GM19452 (cell line): ENCODE results near the gene IGSF21.

Source experiments
- ATAC-seq: cut with Tn5 transposase; IDR thresholded peaks from one replicate; pipeline ENCODE4 v1.9.1; 2021; ENCODE audit not compliant: unreplicated experiment

IGSF21 gene

DNA sequence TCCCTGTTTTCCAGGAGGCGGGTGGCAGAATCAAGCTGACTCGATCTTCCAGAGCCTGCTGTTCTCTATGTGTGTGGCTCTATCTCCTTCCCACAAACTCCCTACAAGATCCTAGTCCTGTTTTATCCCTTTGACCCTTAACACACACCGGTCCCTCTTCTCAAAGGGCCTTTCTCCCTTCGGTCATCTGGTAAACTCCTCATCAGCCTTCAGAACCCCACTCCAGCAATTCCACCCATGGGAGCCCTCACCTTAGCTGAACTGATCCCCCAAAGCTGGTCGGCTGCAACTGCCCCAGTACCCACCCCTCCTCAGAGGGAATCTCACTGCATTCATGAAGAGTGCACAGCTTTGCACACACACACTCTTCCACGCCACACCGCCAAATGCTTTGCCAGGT is 184.9 kb downstream of the IGSF21 start:
- no peak for ATAC-seq

DNA sequence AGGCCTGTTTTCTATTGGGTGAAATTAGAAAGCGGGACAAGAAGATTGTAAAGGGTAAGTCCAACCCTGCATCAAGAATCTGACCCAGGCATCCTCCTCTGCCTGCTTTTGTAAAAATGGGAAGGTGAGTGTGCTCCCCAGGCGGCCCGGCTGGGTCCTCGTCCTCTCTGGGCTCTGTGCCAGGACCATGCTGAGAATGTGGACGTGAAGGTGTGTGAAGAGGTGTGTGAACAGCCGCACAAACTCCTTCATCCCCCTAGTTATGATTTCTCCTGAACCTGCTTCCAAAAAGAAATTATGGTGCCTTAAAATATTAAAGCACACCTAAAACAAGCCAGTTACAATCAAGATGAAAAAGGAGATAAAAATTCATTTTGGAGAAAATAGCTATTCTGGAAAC is 185.7 kb downstream of the IGSF21 start:
- no peak for ATAC-seq

DNA sequence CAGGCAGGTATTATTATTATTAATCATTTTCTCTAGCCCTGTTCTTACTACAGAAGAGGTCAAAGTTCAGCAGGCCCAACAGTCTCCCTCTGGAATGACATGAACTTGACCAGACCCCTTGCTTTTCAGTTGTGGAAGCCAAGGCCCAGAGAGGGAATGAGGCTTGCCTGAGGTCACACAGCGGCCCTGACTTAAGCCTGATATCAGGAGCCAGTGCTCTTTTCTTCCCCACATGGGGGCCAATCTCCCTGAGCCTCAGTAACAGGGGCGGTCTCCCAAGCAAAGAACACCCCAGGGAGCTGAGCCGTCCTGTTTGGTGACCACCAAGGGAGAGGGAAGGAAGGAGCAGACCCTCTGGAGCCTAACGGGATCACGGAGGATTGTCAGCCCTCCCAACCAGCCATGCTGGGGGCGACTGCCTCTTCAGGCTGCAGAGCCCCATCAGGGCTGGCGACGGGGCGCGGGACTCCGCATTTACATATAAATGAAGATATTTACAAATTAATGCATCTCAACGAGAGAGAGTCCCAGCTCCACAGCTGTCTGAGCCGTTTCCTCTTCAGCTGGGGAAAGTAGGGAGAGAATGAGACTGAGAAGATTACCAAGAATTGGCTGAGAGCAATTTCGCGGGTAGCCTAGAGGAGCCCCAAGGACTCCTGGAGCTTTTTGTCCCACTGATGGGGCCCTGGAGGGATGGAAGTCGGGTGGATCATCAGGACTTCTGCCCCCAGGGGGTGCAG is 187.0 kb downstream of the IGSF21 start:
- no peak for ATAC-seq

DNA sequence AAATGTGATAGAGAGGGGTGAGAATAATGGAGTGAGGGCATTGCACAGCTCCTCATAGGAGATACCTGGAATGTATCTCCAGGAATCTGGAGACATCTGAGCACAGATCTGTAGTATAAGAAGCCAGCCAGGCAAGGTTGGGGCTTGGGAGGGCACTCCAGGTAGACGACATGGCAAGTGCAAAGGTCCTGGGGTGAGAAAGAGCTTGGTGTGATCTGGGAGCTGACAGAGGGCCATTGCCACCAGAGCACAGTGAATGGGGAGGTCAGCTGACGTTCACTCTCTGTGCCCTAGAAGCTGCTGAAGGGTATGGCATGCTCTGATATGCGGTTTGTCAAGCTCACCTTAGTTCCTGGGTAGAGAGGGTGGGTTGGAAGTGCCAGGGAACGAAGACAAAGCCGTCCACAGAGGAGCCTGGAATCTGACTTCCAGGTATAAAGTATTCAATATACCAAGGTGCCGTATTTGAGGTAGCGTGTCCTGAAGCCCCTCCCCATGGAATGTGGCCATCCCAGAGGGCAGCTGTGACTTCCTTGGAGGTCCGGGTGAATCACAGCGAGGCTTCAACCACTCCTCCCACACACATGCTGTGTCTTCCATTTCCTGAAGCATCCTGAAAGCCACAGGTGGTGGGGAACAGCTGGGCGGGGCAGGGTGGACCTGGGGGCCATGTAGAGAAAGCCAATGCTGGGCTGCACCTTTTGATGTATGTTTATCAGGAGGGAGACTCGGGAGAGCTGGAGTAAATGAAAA is 190.5 kb downstream of the IGSF21 start:
- ATAC-seq: no peak

DNA sequence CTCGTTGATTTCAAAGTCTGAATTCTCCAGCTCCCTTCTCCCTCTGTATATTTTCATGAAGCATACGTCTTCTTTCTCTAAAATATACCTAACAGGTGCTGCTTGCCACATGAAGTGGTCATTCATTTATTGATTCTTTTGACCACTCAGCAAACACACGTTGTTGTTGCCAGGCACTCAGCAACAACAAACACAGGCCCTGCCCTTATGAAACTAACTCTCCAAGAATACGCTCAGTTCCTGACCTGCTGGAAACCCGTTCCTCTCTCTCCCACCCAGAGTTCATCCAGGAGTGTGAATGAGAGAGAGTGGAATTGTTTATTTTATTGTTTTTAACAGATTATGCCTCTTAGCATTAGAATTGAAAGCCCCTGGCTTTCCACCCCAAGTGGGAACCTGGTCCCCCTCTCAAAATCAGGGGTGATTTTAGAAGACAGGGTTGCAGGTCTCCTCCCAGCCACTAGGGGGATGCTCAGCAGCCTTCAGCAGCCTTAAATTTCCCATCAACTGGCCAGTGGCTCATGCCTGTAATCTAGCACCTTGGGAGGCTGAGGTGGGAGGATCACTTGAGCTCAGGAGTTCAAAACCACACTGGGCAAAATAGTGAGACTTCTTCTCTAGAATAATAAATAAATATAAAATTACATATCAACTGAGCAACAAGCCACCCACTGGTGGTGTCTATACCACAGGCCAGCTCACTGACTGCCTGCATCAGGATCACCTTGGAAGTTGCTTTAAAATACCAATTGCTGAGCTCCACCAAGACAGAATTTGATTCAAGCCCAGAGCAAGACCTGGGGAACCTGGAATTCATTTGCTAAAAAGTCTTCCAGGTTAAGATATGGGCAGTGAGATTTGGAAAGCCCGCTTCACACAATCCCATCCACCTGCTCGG is 192.1 kb downstream of the IGSF21 start:
- no peak for ATAC-seq

DNA sequence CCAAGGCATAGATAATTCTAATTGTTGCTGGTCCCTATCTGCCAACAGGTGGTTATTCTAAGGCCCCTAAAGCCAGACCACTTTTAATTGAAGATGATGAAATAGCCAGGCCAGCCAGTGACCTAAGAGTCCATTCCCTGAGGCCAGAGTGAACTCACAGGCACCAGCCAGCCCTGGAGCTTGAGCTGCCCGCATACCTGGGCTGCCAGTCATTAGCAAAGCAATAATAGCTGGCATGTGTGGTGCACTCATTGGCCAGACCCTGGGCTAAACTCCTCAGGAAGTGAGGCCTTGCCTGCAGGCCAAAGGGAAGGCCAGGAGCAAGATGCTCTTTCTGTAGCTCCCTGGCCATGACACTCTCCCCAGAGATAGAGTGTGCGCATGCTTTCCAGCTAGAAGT is 192.8 kb downstream of the IGSF21 start:
- no peak for ATAC-seq

DNA sequence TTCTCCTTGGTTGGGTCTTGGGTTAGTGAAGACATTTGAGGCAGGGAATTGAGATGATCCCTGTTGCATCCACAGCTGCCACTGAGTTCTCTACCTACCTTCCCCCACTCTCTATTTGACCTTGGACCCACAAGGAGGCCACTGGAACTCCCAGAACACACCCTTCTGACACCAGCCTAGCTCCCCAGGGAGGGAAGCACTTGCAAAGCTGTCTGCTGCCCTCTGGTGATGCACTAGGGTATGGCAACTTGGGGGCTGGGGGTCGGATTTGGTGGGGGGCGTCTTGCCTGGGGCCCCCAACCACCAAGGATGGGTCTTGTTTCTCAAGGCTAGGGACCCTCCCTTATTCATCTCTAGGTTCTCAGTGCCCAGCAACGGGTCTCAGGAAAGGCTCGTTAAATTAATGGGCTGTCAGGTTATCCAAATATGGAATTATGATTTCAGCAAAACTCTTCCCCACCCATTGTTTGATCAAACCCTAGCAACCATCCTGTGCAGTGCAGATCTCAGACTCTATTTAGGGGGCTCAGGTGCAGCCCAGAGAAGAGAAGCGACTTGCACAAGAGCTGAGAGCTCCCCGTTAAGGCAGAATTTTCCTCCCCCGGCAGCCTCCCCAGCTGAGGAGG is 195.3 kb downstream of the IGSF21 start:
- ATAC-seq: no peak

DNA sequence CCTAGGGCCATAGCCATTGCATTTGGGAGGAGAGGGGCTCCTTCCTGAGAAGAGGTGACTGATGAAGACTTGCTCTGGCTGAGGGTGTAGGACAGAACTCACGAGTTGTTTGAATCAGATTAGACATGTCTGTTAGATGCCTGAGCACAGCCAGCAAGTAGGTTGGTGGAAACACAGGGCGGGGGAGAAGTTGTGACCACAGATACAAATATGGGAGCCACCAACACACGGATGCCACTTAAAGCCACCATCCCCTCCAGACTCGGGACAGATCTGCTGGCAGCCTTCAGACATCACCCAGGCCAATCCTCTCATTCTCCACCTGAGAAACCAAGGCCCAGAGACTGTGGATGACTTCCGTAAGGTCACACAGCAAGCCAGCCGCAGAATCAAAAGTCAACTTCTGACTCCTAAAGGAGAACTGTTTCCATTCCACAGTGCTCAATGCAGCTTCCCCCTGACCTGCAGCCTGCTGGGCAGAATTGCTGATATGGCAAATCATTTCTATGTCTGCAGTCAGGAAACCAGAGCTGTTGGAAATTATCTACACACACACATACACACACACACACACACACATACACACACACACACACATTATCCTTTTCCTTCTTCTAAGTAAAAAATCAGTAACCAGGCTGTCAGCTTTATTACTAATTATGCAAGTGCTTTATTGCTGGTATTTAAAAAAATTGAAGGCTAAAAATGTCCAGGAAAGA is 196.7 kb downstream of the IGSF21 start:
- no peak for ATAC-seq

DNA sequence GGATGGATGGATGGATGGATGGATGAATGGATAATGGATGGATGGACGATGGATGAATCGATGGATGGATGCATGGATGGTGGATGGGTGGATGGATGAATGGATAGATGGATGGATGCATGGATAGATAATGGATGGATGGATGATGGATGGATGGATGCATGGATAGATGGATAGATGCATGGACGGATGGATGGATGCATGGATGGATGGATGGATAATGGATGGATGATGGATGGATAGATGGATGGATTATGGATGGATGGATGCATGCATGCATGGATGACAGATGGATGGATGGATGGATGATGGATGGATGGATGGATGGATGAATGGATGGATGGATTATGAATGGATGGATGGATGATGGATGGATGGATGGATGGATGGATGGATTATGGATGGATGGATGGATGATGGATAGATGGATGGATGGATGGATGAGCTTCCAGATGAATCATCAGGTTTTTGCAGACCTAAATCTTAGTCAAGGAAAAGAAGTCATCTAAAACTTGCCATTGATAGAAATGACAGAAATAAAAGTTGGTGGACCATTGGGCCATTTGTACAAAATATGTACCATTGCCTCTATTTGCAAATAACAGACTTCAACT is 197.7 kb downstream of the IGSF21 start:
- no peak for ATAC-seq

DNA sequence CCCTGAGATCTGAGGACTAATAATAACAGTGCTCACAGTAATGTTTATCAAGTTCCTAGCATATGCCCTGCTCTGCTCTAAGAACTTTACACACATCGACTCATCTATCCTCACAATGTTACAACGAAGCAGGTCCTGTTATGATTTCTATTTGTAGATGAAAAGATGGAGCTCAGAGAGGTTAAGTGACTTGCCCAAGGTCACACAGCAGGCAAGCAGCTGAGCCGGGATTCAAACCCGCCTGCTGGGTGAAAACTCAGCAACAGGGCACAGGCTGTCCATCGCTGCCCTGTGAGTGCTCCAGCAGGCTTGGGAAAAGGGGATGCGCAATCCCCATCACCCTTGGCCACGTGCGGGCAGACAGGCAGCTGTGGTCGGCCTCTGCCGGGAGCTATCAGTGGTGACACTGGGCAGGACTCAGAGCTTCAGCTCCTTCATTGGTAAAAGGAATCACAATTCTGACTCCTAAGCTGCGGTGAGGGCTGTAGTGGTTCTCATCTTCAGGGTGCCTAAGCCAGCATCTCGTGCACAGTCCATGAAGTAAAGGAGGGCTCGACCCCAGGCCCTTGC is 199.8 kb downstream of the IGSF21 start:
- ATAC-seq: no peak

DNA sequence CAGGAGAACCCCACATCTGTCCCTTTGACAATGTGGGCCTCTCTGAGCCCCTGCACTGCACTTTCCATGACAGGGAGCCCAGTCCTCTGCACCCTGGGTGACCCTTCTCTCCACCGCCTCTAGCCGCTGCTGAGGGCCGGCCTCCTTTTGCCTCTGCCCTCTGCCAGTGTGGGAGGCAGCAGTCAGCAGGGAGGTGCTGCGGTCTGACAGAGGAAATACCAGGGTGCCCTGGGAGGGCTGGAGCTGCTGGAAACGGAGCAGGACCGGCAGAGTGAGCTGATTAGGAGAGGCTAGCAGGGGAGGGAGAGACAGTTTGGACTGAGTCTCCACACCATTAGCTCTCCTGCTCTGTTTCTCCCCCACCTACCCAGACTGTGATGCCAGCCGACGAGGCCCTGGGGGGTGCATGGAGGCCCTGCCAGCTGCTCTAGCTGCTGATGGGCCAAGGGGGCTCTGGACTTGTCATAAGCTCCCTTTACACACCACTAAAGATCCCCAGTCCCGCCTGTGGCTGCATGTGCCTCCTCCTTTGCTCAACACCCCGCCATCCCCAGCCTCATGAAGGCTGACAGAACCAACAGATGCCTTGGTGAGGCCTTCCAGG is 202.1 kb downstream of the IGSF21 start:
- no peak for ATAC-seq

DNA sequence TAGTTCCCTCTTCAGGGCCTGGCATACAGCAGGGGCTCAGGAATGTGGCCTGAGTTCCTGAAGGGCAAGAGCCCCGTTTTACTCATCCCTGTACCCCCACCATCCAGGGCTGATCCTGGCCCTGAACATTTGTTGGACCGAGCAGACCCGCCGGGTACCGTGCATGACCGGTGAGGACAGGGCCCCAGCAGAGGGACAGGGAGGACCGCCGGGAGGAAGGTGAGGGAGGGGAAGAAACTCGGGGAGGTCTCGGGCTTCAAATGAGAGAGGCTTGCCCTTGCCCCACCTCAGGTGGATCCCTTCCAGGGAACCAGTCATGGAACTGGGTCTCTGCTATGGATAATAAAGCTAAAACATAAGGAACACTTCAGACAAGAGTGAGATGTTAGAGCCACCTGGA is 205.4 kb downstream of the IGSF21 start:
- no peak for ATAC-seq

DNA sequence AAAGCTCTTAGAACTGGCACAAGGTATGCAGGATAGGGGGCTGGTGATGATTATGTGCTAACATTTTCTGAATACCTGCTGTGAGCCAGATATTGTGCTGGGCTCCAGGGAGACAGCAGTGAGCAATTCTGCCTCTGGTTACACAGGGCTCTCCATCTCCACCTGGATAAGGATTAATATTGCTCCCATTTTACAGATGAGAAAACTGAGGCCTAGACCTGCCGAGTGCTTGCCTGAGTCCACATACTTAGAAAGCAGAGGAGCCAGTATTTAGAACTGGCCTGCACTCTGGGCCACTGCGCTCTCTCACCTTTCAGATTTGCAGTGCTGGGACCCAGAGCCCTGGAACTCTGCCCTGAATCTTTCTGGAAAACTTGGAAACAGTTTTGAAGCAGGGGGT is 205.9 kb downstream of the IGSF21 start:
- no peak for ATAC-seq

DNA sequence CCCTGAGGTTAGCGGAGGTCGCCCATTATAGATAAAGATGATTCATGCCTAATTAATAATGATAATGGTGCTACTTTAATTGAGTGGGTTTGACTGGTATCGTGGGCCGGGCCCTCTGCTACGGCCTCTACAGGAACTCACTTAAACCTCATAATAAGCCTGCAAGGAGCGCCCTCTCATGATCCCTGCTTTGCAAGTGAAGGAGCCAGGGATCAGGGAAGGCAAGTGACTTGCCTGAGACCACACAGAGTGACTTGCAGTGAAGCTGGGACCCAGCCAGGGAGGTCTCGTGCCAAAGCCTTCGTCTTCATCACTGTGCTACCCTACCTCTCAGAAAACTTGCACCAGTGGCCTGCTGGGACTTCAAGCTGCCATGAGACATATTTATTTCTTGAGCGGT is 206.8 kb downstream of the IGSF21 start:
- ATAC-seq: no peak

DNA sequence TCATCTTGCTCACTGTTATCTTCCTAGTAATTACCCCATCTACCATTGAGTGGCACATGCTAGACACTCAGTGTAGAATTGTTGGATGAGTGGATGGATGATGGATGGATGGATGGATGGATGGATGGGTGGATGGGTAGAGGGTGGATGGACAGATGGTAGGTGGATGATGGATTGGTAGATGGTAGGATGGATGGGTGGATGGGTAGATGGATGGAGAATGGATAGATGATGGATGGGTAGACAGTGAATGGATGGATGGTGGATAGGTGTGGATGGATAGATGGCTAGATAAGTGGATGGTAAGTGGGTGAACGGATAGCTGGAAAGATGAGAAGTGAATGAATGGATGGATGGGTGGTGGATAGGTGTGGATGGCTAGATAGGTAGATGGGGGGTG is 207.9 kb downstream of the IGSF21 start:
- no peak for ATAC-seq

DNA sequence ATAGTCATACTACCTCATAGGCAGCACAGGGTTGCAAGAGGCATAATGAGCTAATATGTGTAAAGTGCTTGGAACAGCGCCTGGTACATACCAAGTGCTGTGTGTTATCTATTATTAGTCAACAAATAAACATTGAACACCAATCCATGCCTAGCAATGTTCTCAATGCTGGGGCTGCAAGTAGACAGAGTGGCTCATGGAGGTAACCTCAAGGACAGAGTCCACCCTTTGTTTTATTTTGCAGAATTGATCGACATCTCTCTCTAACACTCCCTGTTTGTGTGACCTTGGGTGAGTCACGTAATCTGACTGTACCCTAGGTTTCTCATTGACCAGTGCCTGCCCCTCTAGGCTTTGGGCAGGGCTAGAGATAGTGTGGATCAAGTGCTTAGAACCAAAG is 209.2 kb downstream of the IGSF21 start:
- no peak for ATAC-seq

DNA sequence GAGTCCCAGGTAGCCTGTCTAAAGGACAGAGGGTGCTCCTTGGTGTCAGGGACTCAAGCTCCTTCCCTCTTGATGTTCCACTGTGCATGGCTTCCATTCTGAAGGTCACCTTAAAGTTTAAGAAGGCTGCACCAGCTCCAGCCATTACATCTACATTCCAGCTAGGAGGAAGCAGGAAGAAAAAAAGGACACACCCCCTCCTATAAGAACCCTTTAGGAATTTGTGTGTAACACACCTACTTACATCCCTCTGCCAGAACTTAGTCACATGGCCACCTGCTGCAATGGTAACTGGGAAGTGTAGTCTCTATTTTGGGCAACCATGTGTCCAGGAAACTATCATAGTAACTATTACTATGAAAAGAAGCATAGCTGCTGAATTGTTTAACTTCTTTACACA is 211.5 kb downstream of the IGSF21 start:
- no peak for ATAC-seq

DNA sequence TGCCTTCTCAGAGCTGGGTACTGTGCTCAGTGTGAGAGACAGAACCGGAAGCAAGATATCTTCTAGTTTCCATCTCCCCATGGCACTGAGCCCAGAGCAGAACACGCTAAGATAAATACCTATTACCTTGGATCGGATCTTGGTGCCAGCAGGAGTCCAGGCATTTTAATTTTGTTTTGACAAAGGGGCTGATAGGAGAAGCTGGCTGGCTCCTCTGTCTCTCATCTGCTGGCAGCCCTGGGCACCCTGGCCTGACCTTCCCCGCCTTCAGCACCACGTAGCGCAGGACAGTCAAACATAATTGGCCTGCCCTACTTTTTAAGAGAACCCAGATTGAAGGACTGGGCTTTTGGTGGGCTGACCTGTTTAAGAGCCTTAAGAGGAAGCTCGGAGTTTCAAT is 212.5 kb downstream of the IGSF21 start:
- ATAC-seq: no peak

DNA sequence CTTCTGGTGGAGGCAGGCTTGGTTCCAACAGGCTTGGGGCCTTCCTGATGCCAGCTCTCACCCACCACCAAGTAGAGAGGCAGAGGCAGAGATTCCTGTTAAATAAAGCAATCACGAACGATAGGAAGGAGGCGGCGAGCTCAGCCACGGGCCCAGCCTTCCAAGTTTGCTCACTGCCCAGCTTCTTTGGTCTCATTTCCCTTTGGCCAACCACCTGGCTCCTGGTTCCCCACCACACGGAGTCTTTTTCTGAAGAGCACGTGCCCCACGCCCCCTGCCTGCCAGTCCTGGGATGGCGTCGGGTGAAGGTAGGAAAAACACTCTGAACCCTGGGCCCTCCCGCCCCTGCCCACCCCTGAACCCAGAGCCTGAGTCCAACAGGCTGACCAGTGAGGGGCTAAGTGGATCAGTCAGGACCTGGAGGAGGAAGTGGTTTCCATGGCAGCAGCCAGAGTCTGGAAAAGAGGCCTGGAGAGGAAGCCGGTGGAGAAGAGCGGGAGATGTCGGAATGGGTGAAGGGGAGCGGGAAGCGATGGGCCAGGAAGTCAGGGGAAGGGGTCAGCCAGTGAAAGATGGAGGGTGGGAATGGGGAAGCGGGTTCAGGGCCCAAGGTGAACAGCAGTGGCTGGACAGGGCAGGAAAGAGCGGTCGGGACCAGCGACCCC is 214.9 kb downstream of the IGSF21 start:
- no peak for ATAC-seq
